AG10803 (cell line): ENCODE results near the gene FARP1.

Experiments used
- DNase-seq: peaks from one replicate; pipeline ENCODE4 v3.0.0; 2010; ENCODE audit warnings: low read depth
- H3K4me3 ChIP-seq: 2 replicates; pipeline ENCODE4 v1.5.1; 2011; ENCODE audit warnings: mild to moderate bottlenecking, low read length, control low read depth
- CTCF ChIP-seq: conservative IDR thresholded peaks from 2 replicates; pipeline ENCODE4 v1.5.1; 2011; ENCODE audit warnings: mild to moderate bottlenecking, low read length, control low read depth, inconsistent platforms

Gene FARP1

GRCh38 chr13:98451676-98452470, 309.0 kb downstream of the FARP1 start:
- H3K4me3 ChIP-seq: no peak overlapping the region
- peak; percentile 70 for DNase-seq
- no peak for TF ChIP-seq CTCF

- peak; percentile 71 for DNase-seq
- TF ChIP-seq CTCF: no peak
- no peak overlapping the region for H3K4me3 ChIP-seq
Measured at GRCh38 chr13:98452851-98453843, 310.3 kb downstream of the FARP1 start.

GRCh38 chr13:98454389-98454881, 311.5 kb downstream of the FARP1 start:
- H3K4me3 ChIP-seq: no peak overlapping the region
- TF ChIP-seq CTCF: no peak
- peak; percentile 97 for DNase-seq

- H3K4me3 ChIP-seq: no peak overlapping the region
- TF ChIP-seq CTCF: no peak
- DNase-seq: no peak
Measured at GRCh38 chr13:98456413-98456845, 313.5 kb downstream of the FARP1 start.

- no peak for DNase-seq
- no peak overlapping the region for H3K4me3 ChIP-seq
- TF ChIP-seq CTCF: no peak
Measured at GRCh38 chr13:98457053-98457452, 314.2 kb downstream of the FARP1 start.

GRCh38 chr13:98458431-98458830, 315.5 kb downstream of the FARP1 start:
- no peak for TF ChIP-seq CTCF
- DNase-seq: no peak

More at GRCh38 chr13:98458431-98458830, 315.5 kb downstream of the FARP1 start:
- no peak overlapping the region for H3K4me3 ChIP-seq
